ENCODE measurements around the gene CTBP2.

The CTBP2 gene

DNA sequence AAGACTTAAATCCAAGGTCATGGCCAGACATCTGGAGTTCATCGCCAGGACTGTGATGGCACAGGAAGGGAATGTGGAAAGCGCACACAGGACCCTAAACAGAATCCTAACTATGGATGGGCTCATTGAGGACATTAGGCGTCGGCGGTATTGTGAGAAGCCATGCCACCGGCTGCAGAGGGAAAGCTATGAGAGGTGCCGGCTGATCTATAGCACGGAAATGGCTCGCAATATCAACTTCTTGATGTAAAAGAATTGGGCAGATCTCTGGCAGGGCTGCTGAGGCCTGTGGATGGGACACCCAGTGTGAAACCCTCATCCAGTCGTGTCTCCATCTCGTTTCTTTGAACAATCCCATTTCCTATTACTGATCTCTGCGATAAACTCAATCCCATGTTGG is 6.3 kb upstream of the CTBP2 start:
- DNase-seq: no peak
- Histone ChIP-seq H3F3A (ENCODE audit: insufficient read depth, low read length) (no peaks in the 10 kb centered on the region), H3K4me3 (ENCODE audit: low read length) (no peak overlapping the region), H4K20me1 (ENCODE audit: insufficient read depth, low read length) (no peaks in the 10 kb centered on the region), H3K9ac (ENCODE audit: low read length) (no peak overlapping the region), H3K4me2 (ENCODE audit: low read depth, low read length) (no peak overlapping the region), H3K79me2 (ENCODE audit: low read length) (no peaks in the 10 kb centered on the region), H3K9me3 (replicated peaks; ENCODE audit: insufficient read depth, low read length) (no peaks in the 10 kb centered on the region), H3K9me2 (replicated peaks; ENCODE audit: insufficient read depth, low read length) (no peaks in the 10 kb centered on the region), H3K27ac (ENCODE audit: low read length) (no peak overlapping the region), H3K27me3 (replicated peaks; ENCODE audit: insufficient read depth, low read length) (peaks cover 62% of the 10 kb centered on the region), H2AFZ (ENCODE audit: low read length) (no peak overlapping the region), H3K36me3 (replicated peaks; ENCODE audit: insufficient read depth, low read length) (no peaks in the 10 kb centered on the region), H3K4me1 (ENCODE audit: low read length) (no peaks in the 10 kb centered on the region)
- TF ChIP-seq EZH2 (optimal IDR thresholded peaks at IDR 0.05; ENCODE audit: low read depth, low read length): no peak
- TF ChIP-seq EZH2phosphoT487 (IDR thresholded peaks at IDR 0.05; ENCODE audit: low read length): no peak
- TF ChIP-seq, protein P1, sequence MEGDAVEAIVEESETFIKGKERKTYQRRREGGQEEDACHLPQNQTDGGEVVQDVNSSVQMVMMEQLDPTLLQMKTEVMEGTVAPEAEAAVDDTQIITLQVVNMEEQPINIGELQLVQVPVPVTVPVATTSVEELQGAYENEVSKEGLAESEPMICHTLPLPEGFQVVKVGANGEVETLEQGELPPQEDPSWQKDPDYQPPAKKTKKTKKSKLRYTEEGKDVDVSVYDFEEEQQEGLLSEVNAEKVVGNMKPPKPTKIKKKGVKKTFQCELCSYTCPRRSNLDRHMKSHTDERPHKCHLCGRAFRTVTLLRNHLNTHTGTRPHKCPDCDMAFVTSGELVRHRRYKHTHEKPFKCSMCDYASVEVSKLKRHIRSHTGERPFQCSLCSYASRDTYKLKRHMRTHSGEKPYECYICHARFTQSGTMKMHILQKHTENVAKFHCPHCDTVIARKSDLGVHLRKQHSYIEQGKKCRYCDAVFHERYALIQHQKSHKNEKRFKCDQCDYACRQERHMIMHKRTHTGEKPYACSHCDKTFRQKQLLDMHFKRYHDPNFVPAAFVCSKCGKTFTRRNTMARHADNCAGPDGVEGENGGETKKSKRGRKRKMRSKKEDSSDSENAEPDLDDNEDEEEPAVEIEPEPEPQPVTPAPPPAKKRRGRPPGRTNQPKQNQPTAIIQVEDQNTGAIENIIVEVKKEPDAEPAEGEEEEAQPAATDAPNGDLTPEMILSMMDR (IDR thresholded peaks at IDR 0.05; ENCODE audit: low read length): no peak

DNA sequence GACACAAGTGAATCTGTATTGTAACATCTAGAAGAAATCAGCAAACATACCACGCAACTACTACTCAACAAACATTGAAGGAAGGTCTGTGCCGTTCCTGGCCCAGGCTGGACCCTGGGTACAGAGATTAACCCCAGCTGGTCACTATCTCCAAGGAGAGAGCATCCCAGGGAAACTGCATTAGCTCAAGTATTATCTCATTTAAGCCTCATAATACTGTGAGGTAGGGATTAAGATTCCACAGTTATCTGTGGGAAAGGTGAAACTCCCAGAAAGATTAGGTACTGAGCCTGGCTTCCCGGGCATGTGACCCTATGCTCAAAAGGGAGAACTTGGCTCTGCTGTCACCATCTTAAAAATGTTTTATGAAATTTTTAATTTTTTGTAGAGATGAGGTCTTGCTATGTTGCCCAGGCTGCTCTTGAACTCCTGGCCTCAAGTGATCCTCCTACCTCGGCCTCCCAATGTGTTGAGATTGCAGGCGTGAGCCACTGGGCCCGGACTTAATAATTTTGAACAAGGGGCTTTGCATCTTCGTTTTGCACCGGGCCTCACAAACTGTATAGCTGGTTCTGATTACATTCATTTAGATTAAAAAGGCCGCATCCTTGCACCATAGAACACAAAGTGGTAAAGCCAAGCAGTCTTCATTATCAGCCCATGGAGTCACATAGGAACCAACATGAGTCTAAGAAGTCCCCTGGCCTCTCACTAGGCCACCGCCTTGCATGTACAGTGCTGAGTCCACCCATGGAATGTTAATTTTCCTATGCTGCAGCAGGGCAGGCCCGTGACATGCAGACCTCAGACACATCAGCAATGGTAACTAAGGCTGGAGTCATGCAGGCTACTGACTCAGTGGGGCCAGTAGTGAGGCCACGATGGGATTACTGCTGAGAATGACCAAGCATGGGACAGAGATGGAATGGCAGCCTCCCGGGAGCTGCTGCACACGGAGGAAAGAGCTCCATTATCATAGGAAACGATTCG is 5.5 kb upstream of the CTBP2 start:
- Histone ChIP-seq H3K9me2 (replicated peaks; ENCODE audit: insufficient read depth, low read length) (no peaks in the 10 kb centered on the region), H3K4me3 (ENCODE audit: low read length) (no peak overlapping the region), H3F3A (ENCODE audit: insufficient read depth, low read length) (no peaks in the 10 kb centered on the region), H3K36me3 (replicated peaks; ENCODE audit: insufficient read depth, low read length) (no peaks in the 10 kb centered on the region), H4K20me1 (ENCODE audit: insufficient read depth, low read length) (no peaks in the 10 kb centered on the region), H3K9ac (ENCODE audit: low read length) (no peak overlapping the region), H2AFZ (ENCODE audit: low read length) (no peak overlapping the region), H3K79me2 (ENCODE audit: low read length) (no peaks in the 10 kb centered on the region), H3K27me3 (replicated peaks; ENCODE audit: insufficient read depth, low read length) (peaks cover 54% of the 10 kb centered on the region), H3K4me2 (ENCODE audit: low read depth, low read length) (no peak overlapping the region), H3K4me1 (ENCODE audit: low read length) (no peaks in the 10 kb centered on the region), H3K27ac (ENCODE audit: low read length) (no peak overlapping the region), H3K9me3 (replicated peaks; ENCODE audit: insufficient read depth, low read length) (no peaks in the 10 kb centered on the region)
- DNase-seq: no peak
- TF ChIP-seq, protein P1 (IDR thresholded peaks at IDR 0.05; ENCODE audit: low read length): no peak
- TF ChIP-seq EZH2 (optimal IDR thresholded peaks at IDR 0.05; ENCODE audit: low read depth, low read length) (no peak), EZH2phosphoT487 (IDR thresholded peaks at IDR 0.05; ENCODE audit: low read length) (no peak)

DNA sequence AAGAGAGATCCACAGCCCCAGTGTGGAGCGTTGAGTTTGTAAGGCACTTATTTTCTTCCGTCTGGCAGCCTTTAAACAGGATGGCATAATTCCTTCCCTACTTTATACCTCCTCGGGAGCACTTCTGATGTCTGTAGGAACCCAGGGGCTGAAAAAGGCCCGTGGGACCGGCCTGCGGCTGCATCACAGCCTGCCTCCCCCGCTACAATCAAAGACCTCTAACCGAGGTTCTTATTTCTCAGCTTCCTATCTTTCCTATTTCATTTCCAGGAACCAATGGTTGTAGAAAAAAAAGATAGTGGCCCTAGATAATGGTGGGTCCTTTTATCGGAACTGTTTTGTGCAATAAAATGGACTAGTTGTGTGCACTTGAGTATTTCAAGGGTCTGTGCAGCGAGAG is 4.1 kb upstream of the CTBP2 start:
- no peaks in the 10 kb centered on the region for H3K79me2 ChIP-seq (ENCODE audit: low read length)
- H3K4me2 ChIP-seq (ENCODE audit: low read depth, low read length): no peak overlapping the region
- no peaks in the 10 kb centered on the region for H3K9me2 ChIP-seq (replicated peaks; ENCODE audit: insufficient read depth, low read length)
- H3K4me3 ChIP-seq (ENCODE audit: low read length): no peak overlapping the region
- no peak overlapping the region for H3K9ac ChIP-seq (ENCODE audit: low read length)
- no peaks in the 10 kb centered on the region for H3K36me3 ChIP-seq (replicated peaks; ENCODE audit: insufficient read depth, low read length)
- no peak overlapping the region for H2AFZ ChIP-seq (ENCODE audit: low read length)
- H3F3A ChIP-seq (ENCODE audit: insufficient read depth, low read length): no peaks in the 10 kb centered on the region
- H3K4me1 ChIP-seq (ENCODE audit: low read length): no peaks in the 10 kb centered on the region
- H3K9me3 ChIP-seq (replicated peaks; ENCODE audit: insufficient read depth, low read length): no peaks in the 10 kb centered on the region
- H3K27me3 ChIP-seq (replicated peaks; ENCODE audit: insufficient read depth, low read length): peaks cover 44% of the 10 kb centered on the region
- TF ChIP-seq, protein P1 (IDR thresholded peaks at IDR 0.05; ENCODE audit: low read length): no peak
- no peak for TF ChIP-seq EZH2phosphoT487 (IDR thresholded peaks at IDR 0.05; ENCODE audit: low read length)
- no peak for TF ChIP-seq EZH2 (optimal IDR thresholded peaks at IDR 0.05; ENCODE audit: low read depth, low read length)
- no peaks in the 10 kb centered on the region for H4K20me1 ChIP-seq (ENCODE audit: insufficient read depth, low read length)
- DNase-seq: no peak
- no peak overlapping the region for H3K27ac ChIP-seq (ENCODE audit: low read length)

Data from MM.1S (cell line).